NCI-H748 treated with DMSO at 0.1 percent for 48 hours (cell line): ENCODE data around the gene ZNF865.

Experiments used
- DNase-seq: peaks from one replicate; lab custom pipeline; 2025; lab: John Stamatoyannopoulos, UW

Gene ZNF865

GRCh38 chr19:55623561-55623960 lies 18.1 kb downstream of the ZNF865 start:
- no peak for DNase-seq

GRCh38 chr19:55624109-55625003 lies 18.9 kb downstream of the ZNF865 start, which contains the start of gene ZNF784:
Gene ZNF784, minus strand, starts transcription at chr19:55624566. Its CDS starts 5 bp downstream, at chr19:55624561.
- DNase-seq, result peak; percentile 94

- no peak for DNase-seq
Observed at GRCh38 chr19:55625004-55625326, 19.5 kb downstream of the ZNF865 start.

GRCh38 chr19:55626350-55626749 lies 20.9 kb downstream of the ZNF865 start:
- DNase-seq, result no peak

GRCh38 chr19:55632463-55632834 lies 27.0 kb downstream of the ZNF865 start:
- peak; percentile 85 for DNase-seq

GRCh38 chr19:55633861-55634260 lies 28.4 kb downstream of the ZNF865 start:
- DNase-seq, result no peak

GRCh38 chr19:55635334-55635717 lies 29.9 kb downstream of the ZNF865 start:
- no peak for DNase-seq

- no peak for DNase-seq
Observed at GRCh38 chr19:55635856-55636440, 30.5 kb downstream of the ZNF865 start.

- DNase-seq, result no peak
Observed at GRCh38 chr19:55636723-55637122, 31.3 kb downstream of the ZNF865 start.

GRCh38 chr19:55637534-55637933 lies 32.1 kb downstream of the ZNF865 start:
- no peak for DNase-seq

GRCh38 chr19:55638864-55639359 lies 33.5 kb downstream of the ZNF865 start:
- DNase-seq, result no peak

- DNase-seq, result peak; percentile 54
Observed at GRCh38 chr19:55640043-55640576, 34.7 kb downstream of the ZNF865 start.

GRCh38 chr19:55640577-55641425 lies 35.4 kb downstream of the ZNF865 start, which contains the start of gene ZNF580:
Gene ZNF580, plus strand, starts transcription at chr19:55641002. Its CDS starts 1,507 bp downstream, at chr19:55642509.
- DNase-seq, result peak; percentile 58

GRCh38 chr19:55641426-55642152 lies 36.1 kb downstream of the ZNF865 start:
- no peak for DNase-seq

- DNase-seq, result peak; percentile 7
Observed at GRCh38 chr19:55642153-55643002, 36.9 kb downstream of the ZNF865 start.

- peak; percentile 65 for DNase-seq
Observed at GRCh38 chr19:55643003-55643886, 37.8 kb downstream of the ZNF865 start, which contains the start of gene ZNF581. Gene ZNF581, plus strand, starts transcription at chr19:55643649. Its CDS starts 923 bp downstream, at chr19:55644572.

GRCh38 chr19:55643887-55644176 lies 38.4 kb downstream of the ZNF865 start:
- DNase-seq, result no peak

GRCh38 chr19:55644191-55644833 lies 38.9 kb downstream of the ZNF865 start:
- DNase-seq, result no peak
